Endothelial cell of umbilical vein (primary cell): Measurements from ENCODE around the gene ABAT.

Experiments used
- EZH2 ChIP-seq: IDR thresholded peaks from 2 replicates; pipeline ENCODE4 v1.6.1; 2012; ENCODE audit warnings: borderline replicate concordance, low read depth, mild to moderate bottlenecking, moderate library complexity, low read length, inconsistent platforms; ENCODE audit not compliant: severe bottlenecking
- GATA2 ChIP-seq: IDR thresholded peaks from 2 replicates; pipeline ENCODE4 v1.7.0; 2011; ENCODE audit warnings: low read depth, mild to moderate bottlenecking, moderate library complexity, mixed read lengths, low read length; ENCODE audit not compliant: insufficient read length, insufficient read depth
- JUN ChIP-seq: IDR thresholded peaks from 2 replicates; pipeline ENCODE4 v1.6.1; 2011; ENCODE audit warnings: borderline replicate concordance, low read depth; ENCODE audit not compliant: insufficient read length, insufficient read depth
- MAX ChIP-seq: IDR thresholded peaks from 2 replicates; pipeline ENCODE4 v1.6.1; 2011; ENCODE audit not compliant: insufficient read depth, insufficient read length
- MYC ChIP-seq: IDR thresholded peaks from one replicate; pipeline ENCODE4 v1.6.1; 2011; ENCODE audit warnings: mild to moderate bottlenecking, low read depth, low read length
- POLR2A ChIP-seq: IDR thresholded peaks from 2 replicates; pipeline ENCODE4 v1.6.1; 2012; ENCODE audit warnings: low read depth, mild to moderate bottlenecking, control low read depth, low read length
- POLR2AphosphoS5 ChIP-seq: IDR thresholded peaks from 2 replicates; pipeline ENCODE4 v1.6.1; 2012; ENCODE audit warnings: low read depth, mild to moderate bottlenecking, control low read depth, low read length, moderate library complexity; ENCODE audit not compliant: insufficient read depth
- TF ChIP-seq, protein P1 (sequence below), 2 donors: IDR thresholded peaks; 1 replicate in 1 of 2; 2 replicates in 1 of 2; pipeline ENCODE4 v1.5.1; 2011; ENCODE audit warnings: low read length in 2 of 2, mild to moderate bottlenecking in 2 of 2, moderate library complexity in 2 of 2, control low read depth in 1 of 2, inconsistent platforms in 1 of 2, low read depth in 1 of 2; ENCODE audit not compliant: insufficient read depth in 1 of 2; ENCODE audit errors: extremely low read depth in 1 of 2

DNA sequence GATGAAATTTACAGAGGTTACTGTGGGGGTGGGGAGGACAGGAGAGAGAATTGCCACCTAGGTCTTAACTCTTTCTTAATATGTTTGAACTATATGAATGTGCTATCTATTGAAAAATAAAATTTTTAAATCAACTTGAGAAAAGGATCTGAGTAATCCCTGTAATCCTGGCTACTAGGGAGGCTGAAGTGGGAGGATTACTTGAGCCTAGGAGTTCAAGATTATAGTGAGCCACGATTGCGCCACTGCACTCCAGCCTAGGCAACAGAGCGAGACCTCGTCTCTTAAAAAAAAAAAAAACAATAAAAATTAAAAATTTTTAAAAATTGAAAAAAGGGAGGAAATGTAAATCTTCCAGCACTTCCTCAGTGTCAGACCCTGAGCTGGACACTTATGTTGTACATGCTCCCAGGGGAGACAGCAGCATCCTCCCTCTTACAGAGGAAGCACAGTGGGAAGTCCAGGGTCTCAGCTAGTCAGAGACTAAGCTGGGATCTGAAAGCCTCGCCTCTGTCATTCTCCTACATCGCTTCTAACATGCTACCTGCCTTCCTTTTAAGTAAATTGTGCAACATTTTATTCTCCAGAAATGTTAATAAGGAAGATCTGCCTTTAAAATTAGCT is 145.1 kb downstream of the ABAT start:
- TF ChIP-seq, protein P1, sequence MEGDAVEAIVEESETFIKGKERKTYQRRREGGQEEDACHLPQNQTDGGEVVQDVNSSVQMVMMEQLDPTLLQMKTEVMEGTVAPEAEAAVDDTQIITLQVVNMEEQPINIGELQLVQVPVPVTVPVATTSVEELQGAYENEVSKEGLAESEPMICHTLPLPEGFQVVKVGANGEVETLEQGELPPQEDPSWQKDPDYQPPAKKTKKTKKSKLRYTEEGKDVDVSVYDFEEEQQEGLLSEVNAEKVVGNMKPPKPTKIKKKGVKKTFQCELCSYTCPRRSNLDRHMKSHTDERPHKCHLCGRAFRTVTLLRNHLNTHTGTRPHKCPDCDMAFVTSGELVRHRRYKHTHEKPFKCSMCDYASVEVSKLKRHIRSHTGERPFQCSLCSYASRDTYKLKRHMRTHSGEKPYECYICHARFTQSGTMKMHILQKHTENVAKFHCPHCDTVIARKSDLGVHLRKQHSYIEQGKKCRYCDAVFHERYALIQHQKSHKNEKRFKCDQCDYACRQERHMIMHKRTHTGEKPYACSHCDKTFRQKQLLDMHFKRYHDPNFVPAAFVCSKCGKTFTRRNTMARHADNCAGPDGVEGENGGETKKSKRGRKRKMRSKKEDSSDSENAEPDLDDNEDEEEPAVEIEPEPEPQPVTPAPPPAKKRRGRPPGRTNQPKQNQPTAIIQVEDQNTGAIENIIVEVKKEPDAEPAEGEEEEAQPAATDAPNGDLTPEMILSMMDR (IDR thresholded peaks at IDR 0.05; ENCODE audit: extremely low read depth in 1 of 2, insufficient read depth in 1 of 2, low read depth in 1 of 2, low read length in 2 of 2) = no peak
- TF ChIP-seq POLR2A (no peak), EZH2 (no peak), POLR2AphosphoS5 (no peak), MAX (no peak), JUN (no peak), GATA2 (no peak), MYC (no peak)
